Fibroblast of skin of right quadriceps (primary cell): ENCODE results near the gene RNF149.
A peak's percentile ranks its signal among the peaks of the same experiment; 100 is the strongest.

Experiments
- DNase-seq: peaks from one replicate; pipeline ENCODE4 v3.0.0-alpha.2; 2013

The RNF149 gene

DNA sequence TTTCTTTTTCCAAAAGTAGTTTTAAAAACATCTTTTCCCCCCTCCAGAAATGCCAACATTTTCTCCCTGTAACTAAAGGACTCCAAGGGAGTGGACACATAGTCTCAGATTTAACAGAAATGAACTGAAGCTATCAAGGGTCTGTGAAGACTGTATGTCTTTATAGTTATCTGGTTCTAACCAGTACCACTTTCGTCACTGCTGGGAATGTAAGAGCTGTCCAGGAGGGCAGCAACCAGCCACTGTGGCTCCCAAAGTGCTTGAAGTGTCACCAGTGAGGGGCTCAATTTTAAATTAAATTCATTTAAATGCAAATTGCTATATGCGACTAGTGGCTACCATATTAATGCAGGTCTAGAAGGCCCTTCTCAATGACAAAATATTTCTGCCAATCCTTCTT, 15.0 kb downstream of the RNF149 start:
- no peak for DNase-seq

DNA sequence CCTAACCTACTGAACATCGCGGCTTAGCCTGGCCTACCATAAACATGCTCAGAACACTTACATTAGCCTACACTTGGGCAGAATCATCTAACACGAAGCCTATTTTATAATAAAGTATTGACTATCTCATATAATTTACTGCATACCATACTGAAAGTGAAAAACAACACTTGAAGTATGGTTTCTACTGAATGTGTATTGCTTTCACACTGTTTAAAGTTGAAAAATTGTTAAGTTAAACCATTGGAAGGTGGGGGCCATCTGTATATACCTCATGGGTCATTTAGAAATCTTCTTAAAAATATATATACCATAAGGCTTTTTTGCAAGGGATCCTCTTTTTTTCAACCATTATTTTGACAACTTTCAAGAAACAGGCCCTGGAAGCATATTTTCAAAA, 16.5 kb downstream of the RNF149 start:
- no peak for DNase-seq

GRCh38 chr2:101290711-101291110, 17.8 kb downstream of the RNF149 start:
- no peak for DNase-seq

DNA sequence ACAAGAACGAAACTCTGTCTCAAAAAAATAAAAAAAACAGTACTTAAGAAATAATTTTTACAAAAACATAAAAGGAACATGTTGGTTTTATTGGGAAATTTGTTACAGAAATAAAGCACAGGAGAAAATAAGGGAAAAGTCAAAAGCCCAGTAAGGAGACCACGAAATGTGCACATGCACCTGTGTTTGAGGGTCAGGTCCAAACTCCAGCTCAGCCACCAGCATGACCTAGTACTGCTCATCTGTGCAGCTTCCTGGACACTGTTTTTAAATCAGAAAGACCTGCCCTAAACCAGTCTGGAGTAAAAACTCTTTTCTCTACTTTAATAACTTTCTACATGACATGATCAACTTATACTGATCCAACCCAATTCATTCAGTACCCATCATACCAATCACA, 21.2 kb downstream of the RNF149 start:
- DNase-seq: no peak

- no peak for DNase-seq
These were observed 21.8 kb downstream of the RNF149 start for GRCh38 chr2:101286684-101287083.

- no peak for DNase-seq
These were observed 25.5 kb downstream of the RNF149 start for GRCh38 chr2:101282980-101283379.

- DNase-seq: no peak
These were observed 27.0 kb downstream of the RNF149 start for GRCh38 chr2:101281482-101281881.

GRCh38 chr2:101278925-101279324, 29.6 kb downstream of the RNF149 start:
- no peak for DNase-seq

GRCh38 chr2:101277111-101277510, 31.4 kb downstream of the RNF149 start:
- DNase-seq: no peak

DNA sequence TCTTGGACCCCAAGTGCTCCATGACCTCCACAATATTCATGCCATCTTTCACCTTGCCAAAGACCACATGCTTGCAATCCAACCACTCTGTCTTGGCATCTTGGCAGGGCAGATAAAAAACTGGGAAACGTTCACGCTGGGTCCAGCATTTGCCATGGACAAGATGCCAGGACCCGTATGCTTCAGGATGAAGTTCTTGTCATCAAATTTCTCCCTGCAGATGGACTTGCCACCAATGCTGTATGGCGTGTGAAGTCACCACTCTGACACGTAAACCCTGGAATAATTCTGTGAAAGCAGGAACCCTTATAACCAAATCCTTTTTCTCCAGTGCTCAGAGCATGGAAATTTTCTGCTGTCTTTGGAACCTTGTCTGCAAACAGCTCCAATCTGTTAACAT, 34.4 kb downstream of the RNF149 start:
- DNase-seq: no peak

- no peak for DNase-seq
These were observed 35.4 kb downstream of the RNF149 start for GRCh38 chr2:101273056-101273455.

DNA sequence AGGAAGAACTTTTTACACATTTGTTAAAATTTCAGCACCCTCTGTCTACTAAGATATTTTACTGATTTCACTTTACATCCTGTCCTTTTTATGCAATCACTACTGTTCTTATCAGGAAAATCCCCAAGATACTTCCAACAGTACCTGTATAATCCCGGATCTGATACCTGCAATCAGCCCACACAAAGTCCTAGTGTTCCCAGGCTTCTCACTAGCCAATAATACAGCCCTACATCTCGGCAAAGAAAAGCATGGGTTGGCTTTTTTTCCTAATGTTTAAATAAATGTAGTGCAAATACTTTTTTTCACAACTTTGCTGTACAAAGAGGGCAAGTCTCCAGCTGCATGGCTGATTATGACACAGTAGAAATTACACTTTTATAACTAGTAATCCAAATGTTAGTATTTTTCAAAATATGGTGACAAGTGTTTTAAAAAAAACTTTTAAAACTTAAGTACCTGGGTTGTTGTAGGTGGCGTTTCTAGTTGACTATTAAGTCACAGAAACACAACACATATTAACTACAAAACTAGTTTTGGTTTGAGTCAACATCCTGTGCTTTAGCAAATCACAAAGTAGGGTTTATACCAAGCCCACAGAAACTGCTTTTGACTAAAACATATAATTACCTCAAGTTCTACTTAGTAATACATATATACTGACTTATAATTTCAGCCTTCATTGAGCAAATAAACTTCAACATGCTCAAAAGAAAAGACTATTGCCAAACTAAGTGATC, 36.3 kb downstream of the RNF149 start:
- DNase-seq: no peak

DNA sequence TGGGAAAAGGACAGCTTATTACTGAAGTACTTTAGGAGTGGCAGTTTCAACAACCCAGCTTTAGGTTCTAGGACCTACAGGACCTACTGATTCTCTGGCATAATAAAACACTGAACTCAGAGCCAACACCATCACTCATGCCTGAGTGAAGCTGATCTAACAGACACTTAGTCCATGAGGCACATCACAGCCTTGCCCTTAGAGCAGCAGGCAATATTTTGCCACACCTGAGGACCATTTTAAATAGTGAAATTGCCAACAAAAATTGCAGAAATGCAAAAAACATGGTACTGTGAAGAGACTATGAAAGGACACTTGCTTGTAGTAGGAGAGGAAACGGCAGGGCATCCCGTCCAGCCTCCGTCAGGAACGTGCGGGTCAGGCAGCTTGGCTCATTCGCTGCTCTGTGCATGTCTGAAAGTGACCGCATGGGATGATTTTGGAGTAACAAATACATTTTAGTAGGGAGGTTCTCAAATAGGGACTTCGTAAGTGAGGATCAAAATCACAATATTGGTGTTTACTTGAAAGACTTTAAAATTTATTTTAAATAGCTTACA, 37.7 kb downstream of the RNF149 start:
- DNase-seq: no peak

GRCh38 chr2:101267671-101268656, 40.5 kb downstream of the RNF149 start:
- no peak for DNase-seq

- no peak for DNase-seq
These were observed 42.5 kb downstream of the RNF149 start for GRCh38 chr2:101265893-101266499.

- no peak for DNase-seq
These were observed 44.1 kb downstream of the RNF149 start for GRCh38 chr2:101264360-101264939.

GRCh38 chr2:101263377-101263800, 45.1 kb downstream of the RNF149 start:
- no peak for DNase-seq

DNA sequence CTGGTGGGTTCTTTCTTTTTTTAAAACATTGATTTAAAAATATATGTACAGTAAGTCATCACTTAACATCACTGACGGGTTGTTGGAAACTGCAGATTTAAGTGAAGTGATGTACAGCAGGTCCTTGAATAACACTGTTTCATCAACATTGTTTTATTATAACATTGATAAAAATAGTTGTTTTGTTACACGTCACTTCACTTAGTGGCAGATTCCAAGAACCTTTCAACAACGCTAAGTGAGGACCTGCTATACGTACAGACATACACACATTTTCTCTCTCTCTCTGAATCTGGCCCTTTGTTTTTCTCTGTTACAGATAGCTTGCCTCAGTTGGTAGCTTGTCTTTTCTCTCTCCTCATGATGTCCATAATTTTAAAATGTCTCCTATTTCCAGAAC, 46.4 kb downstream of the RNF149 start:
- no peak for DNase-seq

DNA sequence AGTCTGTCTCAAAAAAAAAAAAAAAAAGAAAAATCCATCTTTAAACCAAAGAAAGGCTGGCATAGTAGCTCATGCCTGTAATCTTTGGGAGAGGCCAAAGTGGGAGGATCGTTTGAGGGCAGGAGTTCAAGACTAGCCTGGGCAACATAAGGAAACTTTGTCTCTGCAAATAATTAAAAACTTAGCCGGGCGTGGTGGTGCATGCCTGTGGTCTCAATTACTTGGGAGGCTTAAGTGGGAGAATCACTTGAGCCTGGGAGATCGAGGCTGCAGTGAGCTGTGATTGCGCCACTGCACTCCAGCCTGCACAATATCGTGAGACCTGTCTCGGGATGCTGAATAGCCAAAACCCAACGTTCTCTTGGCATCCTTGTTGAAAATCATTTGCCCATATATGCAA, 49.7 kb downstream of the RNF149 start:
- DNase-seq: no peak

DNA sequence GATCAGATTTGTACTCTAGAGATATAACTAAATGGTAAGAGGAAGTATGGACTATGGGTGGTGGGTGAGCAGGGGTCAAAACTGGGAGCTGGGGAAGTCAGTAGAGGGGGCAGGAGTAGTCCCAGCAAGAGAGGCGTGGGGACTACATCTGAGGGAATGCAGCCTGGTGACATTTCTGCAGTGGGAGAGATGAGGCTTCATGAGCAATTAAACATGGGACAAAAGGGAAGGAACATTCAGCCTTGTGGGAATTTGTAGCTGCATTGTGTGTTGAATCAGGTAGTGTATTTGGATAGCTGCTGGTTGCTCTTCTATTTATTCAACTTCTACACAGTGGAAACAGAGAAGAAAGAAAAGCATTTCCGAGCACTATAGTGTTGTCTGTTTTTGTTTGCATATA, 52.2 kb downstream of the RNF149 start:
- DNase-seq: no peak

GRCh38 chr2:101255501-101255900, 53.0 kb downstream of the RNF149 start:
- peak; percentile 13 for DNase-seq

DNA sequence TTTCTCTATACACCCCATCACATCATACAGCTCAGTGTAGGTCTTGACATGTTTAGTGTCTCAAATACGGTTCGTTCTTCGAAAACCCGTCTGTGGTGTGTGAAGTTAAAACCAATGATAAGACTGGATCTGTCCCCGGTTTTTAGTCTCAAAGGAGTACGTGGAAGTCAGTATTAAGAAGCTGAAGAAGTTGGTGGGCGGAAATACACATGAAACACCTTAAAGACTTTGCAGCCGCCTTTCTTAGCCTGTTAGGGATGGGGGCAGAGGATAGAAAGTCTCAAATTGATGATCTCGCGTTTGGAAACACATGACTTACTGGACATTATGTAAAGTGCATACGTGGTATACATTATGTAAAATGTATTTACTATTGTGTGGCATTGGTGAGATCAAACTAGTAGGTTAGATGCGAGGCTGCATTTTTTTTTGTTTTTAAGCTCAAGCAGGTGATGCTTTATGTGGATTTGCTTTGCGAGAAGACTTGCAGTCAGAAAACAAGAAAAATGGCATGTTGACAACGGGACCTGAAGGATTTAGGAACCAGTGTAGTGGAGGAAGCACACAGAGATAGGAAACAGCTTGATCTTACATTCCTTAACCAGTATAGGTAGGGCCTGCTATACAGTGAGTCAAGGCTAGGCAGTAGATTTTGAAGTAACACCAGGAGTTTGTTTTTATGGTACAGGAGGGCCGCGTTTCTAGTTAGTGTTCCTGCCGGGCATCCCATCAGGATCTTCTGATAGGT, 54.6 kb downstream of the RNF149 start:
- no peak for DNase-seq
